Measurements from ENCODE around the gene HRCT1.
A peak's percentile ranks its signal among the peaks of the same experiment; 100 is the strongest.
"Not testable (repeated sequence)": the region's sequence is repeated elsewhere in the genome, so short reads cannot be mapped to it uniquely, and the experiment has no call there.

Gene HRCT1

GRCh38 chr9:35918780-35919179, 12.8 kb downstream of the HRCT1 start:
- DNase-seq (ENCODE audit: low spot score) = no peak

- DNase-seq (ENCODE audit: low spot score) = no peak
Measured at GRCh38 chr9:35919212-35920008, 13.4 kb downstream of the HRCT1 start.

- peak; percentile 16 for DNase-seq (ENCODE audit: low spot score)
Measured at GRCh38 chr9:35920051-35920620, 14.1 kb downstream of the HRCT1 start.

- no peak for DNase-seq (ENCODE audit: low spot score)
Measured at GRCh38 chr9:35923598-35923926, 17.6 kb downstream of the HRCT1 start.

GRCh38 chr9:35923927-35924763, 18.1 kb downstream of the HRCT1 start:
- DNase-seq (ENCODE audit: low spot score) = peak; percentile 90

- peak; percentile 18 for DNase-seq (ENCODE audit: low spot score)
Measured at GRCh38 chr9:35928591-35929452, 22.8 kb downstream of the HRCT1 start.

GRCh38 chr9:35929453-35929718, 23.4 kb downstream of the HRCT1 start:
- DNase-seq (ENCODE audit: low spot score) = no peak

GRCh38 chr9:35930521-35930920, 24.5 kb downstream of the HRCT1 start:
- no peak for DNase-seq (ENCODE audit: low spot score)

GRCh38 chr9:35930989-35931388, 25.0 kb downstream of the HRCT1 start:
- no peak for DNase-seq (ENCODE audit: low spot score)

GRCh38 chr9:35932735-35933134, 26.7 kb downstream of the HRCT1 start:
- no peak for DNase-seq (ENCODE audit: low spot score)

GRCh38 chr9:35933550-35934067, 27.6 kb downstream of the HRCT1 start:
- no peak for DNase-seq (ENCODE audit: low spot score)

GRCh38 chr9:35934069-35934468, 28.1 kb downstream of the HRCT1 start:
- not testable (repeated sequence) for DNase-seq (ENCODE audit: low spot score)

- DNase-seq (ENCODE audit: low spot score) = no peak
Measured at GRCh38 chr9:35935261-35935660, 29.3 kb downstream of the HRCT1 start.

- DNase-seq (ENCODE audit: low spot score) = peak; percentile 79
Measured at GRCh38 chr9:35935755-35936509, 29.9 kb downstream of the HRCT1 start.

- no peak for DNase-seq (ENCODE audit: low spot score)
Measured at GRCh38 chr9:35937227-35937626, 31.2 kb downstream of the HRCT1 start.

- DNase-seq (ENCODE audit: low spot score) = no peak
Measured at GRCh38 chr9:35938474-35939356, 32.7 kb downstream of the HRCT1 start.

GRCh38 chr9:35939679-35940250, 33.8 kb downstream of the HRCT1 start:
- DNase-seq (ENCODE audit: low spot score) = no peak

GRCh38 chr9:35940458-35941407, 34.7 kb downstream of the HRCT1 start:
- no peak for DNase-seq (ENCODE audit: low spot score)

- DNase-seq (ENCODE audit: low spot score) = no peak
Measured at GRCh38 chr9:35942286-35942685, 36.3 kb downstream of the HRCT1 start.

Data from GM03348 (cell line).